ENCODE results near the gene TAF6L. TPM values are rescaled to one million over a fixed set of nuclear protein-coding genes. Genes with fewer than 3 reads are reported as not detected.

Gene TAF6L
- total RNA-seq (2022; extraction: Qiagen RNA extraction), result 12.6 to 15.2 TPM (median 13.6 TPM) in 5 replicates

GRCh38 chr11:62771144-62772021, at the start of gene TAF6L:
Gene TAF6L (plus strand): TSS chr11:62771396. CDS start chr11:62775784, 4,388 bp downstream.

GRCh38 chr11:62727165-62727871, 43.9 kb upstream of the TAF6L start, which contains the start of gene HNRNPUL2:
Gene HNRNPUL2 (minus strand): TSS chr11:62727457. CDS start chr11:62727156, 301 bp downstream.

GRCh38 chr11:62728171-62728988, 42.8 kb upstream of the TAF6L start, which contains the start of gene TTC9C:
Gene TTC9C (plus strand): TSS chr11:62728486. CDS start chr11:62728849, 363 bp downstream.

GRCh38 chr11:62753736-62754603, 17.2 kb upstream of the TAF6L start, which contains the start of gene ZBTB3:
Gene ZBTB3 (minus strand): TSS chr11:62754160. CDS start chr11:62753664, 496 bp downstream.

GRCh38 chr11:62787005-62787759, 16.0 kb downstream of the TAF6L start, which contains the start of gene TMEM179B:
Gene TMEM179B (plus strand): TSS chr11:62787402. CDS start chr11:62787432, 30 bp downstream.

GRCh38 chr11:62791501-62792201, 20.5 kb downstream of the TAF6L start, which contains the start of gene TMEM223:
Gene TMEM223 (minus strand): TSS chr11:62792006. CDS start chr11:62791994, 12 bp downstream.

GRCh38 chr11:62805076-62805892, 34.1 kb downstream of the TAF6L start, which contains the start of gene NXF1:
Gene NXF1 (minus strand): TSS chr11:62805440. CDS start chr11:62805356, 84 bp downstream.

GRCh38 chr11:62831520-62832335, 60.5 kb downstream of the TAF6L start, which contains the start of gene STX5:
Gene STX5 (minus strand): TSS chr11:62832051. CDS start chr11:62831243, 808 bp downstream.

GRCh38 chr11:62832336-62833234, 61.4 kb downstream of the TAF6L start, which contains the start of gene TEX54:
Gene TEX54 (minus strand): TSS chr11:62832841.

Other genes starting within 250 kb of the TAF6L start
- gene AHNAK, start 224.6 kb upstream of the TAF6L start, total RNA-seq (2022; extraction: Qiagen RNA extraction), result 308 to 468 TPM (median 395 TPM) in 5 replicates
- gene EEF1G, start 197.5 kb upstream of the TAF6L start, total RNA-seq (2022; extraction: Qiagen RNA extraction), result 1,875 to 2,021 TPM (median 1,992 TPM) in 5 replicates
- 15.8 to 17.4 TPM (median 16.7 TPM) in 5 replicates for gene TUT1, start 179.9 kb upstream of the TAF6L start, total RNA-seq (2022; extraction: Qiagen RNA extraction)
- gene MTA2, start 169.5 kb upstream of the TAF6L start, total RNA-seq (2022; extraction: Qiagen RNA extraction), result 84.4 to 102 TPM (median 85.9 TPM) in 5 replicates
- 19.0 to 23.2 TPM (median 21.8 TPM) in 5 replicates for gene EML3, start 158.6 kb upstream of the TAF6L start, total RNA-seq (2022; extraction: Qiagen RNA extraction)
- gene ROM1, start 158.1 kb upstream of the TAF6L start, total RNA-seq (2022; extraction: Qiagen RNA extraction), result 3.5 to 4.7 TPM (median 4.4 TPM) in 5 replicates
- gene B3GAT3, start 149.4 kb upstream of the TAF6L start, total RNA-seq (2022; extraction: Qiagen RNA extraction), result 45.9 to 56.9 TPM (median 52.4 TPM) in 5 replicates
- 243 to 305 TPM (median 258 TPM) in 5 replicates for gene GANAB, start 124.8 kb upstream of the TAF6L start, total RNA-seq (2022; extraction: Qiagen RNA extraction)
- gene INTS5, start 118.1 kb upstream of the TAF6L start, total RNA-seq (2022; extraction: Qiagen RNA extraction), result 20.6 to 22.8 TPM (median 21.6 TPM) in 5 replicates
- gene C11orf98, start 106.2 kb upstream of the TAF6L start, total RNA-seq (2022; extraction: Qiagen RNA extraction), result 115 to 147 TPM (median 128 TPM) in 5 replicates
- 8.2 to 15.6 TPM (median 12.8 TPM) in 5 replicates for gene CSKMT, start 106.1 kb upstream of the TAF6L start, total RNA-seq (2022; extraction: Qiagen RNA extraction)
- 22.5 to 36.2 TPM (median 32.9 TPM) in 5 replicates for gene UQCC3, start 99.7 kb upstream of the TAF6L start, total RNA-seq (2022; extraction: Qiagen RNA extraction)
- 3.9 to 5.5 TPM (median 5.2 TPM) in 5 replicates for gene LBHD1, start 99.1 kb upstream of the TAF6L start, total RNA-seq (2022; extraction: Qiagen RNA extraction)
- 106 to 120 TPM (median 114 TPM) in 5 replicates for gene UBXN1, start 92.3 kb upstream of the TAF6L start, total RNA-seq (2022; extraction: Qiagen RNA extraction)
- 0.07 to 0.13 TPM (median 0.11 TPM) in 4 of 5 replicates, not detected in the other for gene LRRN4CL, start 81.9 kb upstream of the TAF6L start, total RNA-seq (2022; extraction: Qiagen RNA extraction)
- gene BSCL2, start 64.0 kb upstream of the TAF6L start, total RNA-seq (2022; extraction: Qiagen RNA extraction), result 63.8 to 87.2 TPM (median 72.5 TPM) in 5 replicates
- gene GNG3, start 63.7 kb upstream of the TAF6L start, total RNA-seq (2022; extraction: Qiagen RNA extraction), result not detected in 5 replicates
- gene HNRNPUL2, start 43.9 kb upstream of the TAF6L start, total RNA-seq (2022; extraction: Qiagen RNA extraction), result 38.5 to 50.6 TPM (median 40.7 TPM) in 5 replicates
- 29.2 to 32.7 TPM (median 31.6 TPM) in 5 replicates for gene TTC9C, start 42.9 kb upstream of the TAF6L start, total RNA-seq (2022; extraction: Qiagen RNA extraction)
- gene ZBTB3, start 17.2 kb upstream of the TAF6L start, total RNA-seq (2022; extraction: Qiagen RNA extraction), result 1.0 to 1.6 TPM (median 1.5 TPM) in 5 replicates
- gene POLR2G, start 9.8 kb upstream of the TAF6L start, total RNA-seq (2022; extraction: Qiagen RNA extraction), result 156 to 190 TPM (median 177 TPM) in 5 replicates
- gene TMEM179B, start 16.0 kb downstream of the TAF6L start, total RNA-seq (2022; extraction: Qiagen RNA extraction), result 64.4 to 93.7 TPM (median 85.8 TPM) in 5 replicates
- gene TMEM223, start 20.6 kb downstream of the TAF6L start, total RNA-seq (2022; extraction: Qiagen RNA extraction), result 20.1 to 29.2 TPM (median 26.5 TPM) in 5 replicates
- gene NXF1, start 34.0 kb downstream of the TAF6L start, total RNA-seq (2022; extraction: Qiagen RNA extraction), result 47.7 to 51.9 TPM (median 49.5 TPM) in 5 replicates
- 19.0 to 25.5 TPM (median 24.6 TPM) in 5 replicates for gene STX5, start 60.7 kb downstream of the TAF6L start, total RNA-seq (2022; extraction: Qiagen RNA extraction)
- gene TEX54, start 61.4 kb downstream of the TAF6L start, total RNA-seq (2022; extraction: Qiagen RNA extraction), result not detected in 5 replicates
- 74.2 to 79.9 TPM (median 78.7 TPM) in 5 replicates for gene WDR74, start 68.2 kb downstream of the TAF6L start, total RNA-seq (2022; extraction: Qiagen RNA extraction)
- gene SLC3A2, start 109.5 kb downstream of the TAF6L start, total RNA-seq (2022; extraction: Qiagen RNA extraction), result 945 to 1,067 TPM (median 951 TPM) in 5 replicates
- gene CHRM1, start 150.0 kb downstream of the TAF6L start, total RNA-seq (2022; extraction: Qiagen RNA extraction), result 0.06 to 0.13 TPM (median 0.08 TPM) in 5 replicates
- gene SLC22A6, start 213.6 kb downstream of the TAF6L start, total RNA-seq (2022; extraction: Qiagen RNA extraction), result not detected in 5 replicates
- not detected in 5 replicates for gene SLC22A8, start 244.4 kb downstream of the TAF6L start, total RNA-seq (2022; extraction: Qiagen RNA extraction)

All from A549 treated with Hydrocortisone at 1 μM for 4 hours (cell line).